Vagina (tissue), 2 donors: ENCODE measurements around the gene TMCO1.

ENCODE experiments used
- POLR2AphosphoS5 ChIP-seq, 2 donors: sonication (generic); formaldehyde crosslinking; IDR thresholded peaks; one replicate each; pipeline ENCODE4 v1.9.0; 2017; ENCODE audit warnings: antibody characterized with exemption in 2 of 2, mild to moderate bottlenecking in 2 of 2, low read depth in 1 of 2; ENCODE audit not compliant: insufficient read depth in 1 of 2
- TF ChIP-seq, protein P1 (sequence below), 3 experiments: fragments of 450-650 bp in 2 of 3; fragments of 200-600 bp in 1 of 3; sonication (generic) in 1 of 3; IDR thresholded peaks; one replicate each; pipeline ENCODE4 v1.5.1; 2017 to 2019; ENCODE audit warnings: antibody characterized with exemption in 3 of 3, mild to moderate bottlenecking in 2 of 3, moderate library complexity in 2 of 3

DNA sequence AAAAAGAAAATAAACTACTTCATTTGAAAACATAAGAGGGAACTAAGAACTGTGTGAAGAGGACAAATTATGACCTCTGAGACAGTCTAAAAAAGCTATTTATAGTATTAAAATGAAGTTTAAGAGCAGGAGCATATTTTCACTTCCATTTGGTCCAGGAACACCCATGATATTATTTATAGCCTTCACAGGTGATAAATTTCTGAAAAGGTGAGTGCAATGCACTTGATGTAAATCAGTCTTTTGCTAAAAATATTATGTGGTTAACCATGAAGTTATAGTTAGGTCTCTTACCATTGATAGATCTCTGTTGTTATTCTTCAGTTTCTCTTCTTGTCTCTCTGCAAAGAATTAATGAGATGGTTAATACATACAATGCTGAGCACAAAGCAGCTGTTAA lies 14.7 kb downstream of the TMCO1 start:
- TF ChIP-seq, protein P1, sequence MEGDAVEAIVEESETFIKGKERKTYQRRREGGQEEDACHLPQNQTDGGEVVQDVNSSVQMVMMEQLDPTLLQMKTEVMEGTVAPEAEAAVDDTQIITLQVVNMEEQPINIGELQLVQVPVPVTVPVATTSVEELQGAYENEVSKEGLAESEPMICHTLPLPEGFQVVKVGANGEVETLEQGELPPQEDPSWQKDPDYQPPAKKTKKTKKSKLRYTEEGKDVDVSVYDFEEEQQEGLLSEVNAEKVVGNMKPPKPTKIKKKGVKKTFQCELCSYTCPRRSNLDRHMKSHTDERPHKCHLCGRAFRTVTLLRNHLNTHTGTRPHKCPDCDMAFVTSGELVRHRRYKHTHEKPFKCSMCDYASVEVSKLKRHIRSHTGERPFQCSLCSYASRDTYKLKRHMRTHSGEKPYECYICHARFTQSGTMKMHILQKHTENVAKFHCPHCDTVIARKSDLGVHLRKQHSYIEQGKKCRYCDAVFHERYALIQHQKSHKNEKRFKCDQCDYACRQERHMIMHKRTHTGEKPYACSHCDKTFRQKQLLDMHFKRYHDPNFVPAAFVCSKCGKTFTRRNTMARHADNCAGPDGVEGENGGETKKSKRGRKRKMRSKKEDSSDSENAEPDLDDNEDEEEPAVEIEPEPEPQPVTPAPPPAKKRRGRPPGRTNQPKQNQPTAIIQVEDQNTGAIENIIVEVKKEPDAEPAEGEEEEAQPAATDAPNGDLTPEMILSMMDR (IDR thresholded peaks at IDR 0.05): no peak
- TF ChIP-seq POLR2AphosphoS5 (IDR thresholded peaks at IDR 0.05; ENCODE audit: insufficient read depth in 1 of 2, low read depth in 1 of 2): no peak
